NCI-H82 treated with DMSO at 0.1 percent for 48 hours (cell line): Measurements from ENCODE around the gene PPP2R3A.
A peak's percentile ranks its signal among the peaks of the same experiment; 100 is the strongest.

ENCODE experiments used
- DNase-seq: peaks from one replicate; lab custom pipeline; 2025; ENCODE audit not compliant: unreplicated experiment; lab: John Stamatoyannopoulos, UW

PPP2R3A gene

DNA sequence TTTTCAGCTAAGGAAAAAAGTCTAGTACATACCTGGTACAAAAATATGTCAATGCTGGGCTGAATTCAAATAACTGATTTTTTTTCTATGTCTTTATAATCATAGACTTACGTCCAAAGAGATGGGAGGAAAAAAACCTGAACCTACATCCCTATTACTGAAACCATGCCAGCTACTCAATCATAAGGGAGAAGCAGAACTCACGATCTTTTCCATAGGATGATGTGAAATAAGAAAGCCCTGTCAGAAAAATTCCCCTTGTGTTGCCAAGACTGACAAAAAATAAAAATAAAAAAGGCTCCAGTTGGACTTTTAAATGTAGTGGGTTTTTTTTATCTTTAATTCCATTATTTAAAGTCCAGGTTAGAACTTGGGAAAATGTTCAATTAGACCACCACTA lies 227.3 kb downstream of the PPP2R3A start:
- no peak for DNase-seq

DNA sequence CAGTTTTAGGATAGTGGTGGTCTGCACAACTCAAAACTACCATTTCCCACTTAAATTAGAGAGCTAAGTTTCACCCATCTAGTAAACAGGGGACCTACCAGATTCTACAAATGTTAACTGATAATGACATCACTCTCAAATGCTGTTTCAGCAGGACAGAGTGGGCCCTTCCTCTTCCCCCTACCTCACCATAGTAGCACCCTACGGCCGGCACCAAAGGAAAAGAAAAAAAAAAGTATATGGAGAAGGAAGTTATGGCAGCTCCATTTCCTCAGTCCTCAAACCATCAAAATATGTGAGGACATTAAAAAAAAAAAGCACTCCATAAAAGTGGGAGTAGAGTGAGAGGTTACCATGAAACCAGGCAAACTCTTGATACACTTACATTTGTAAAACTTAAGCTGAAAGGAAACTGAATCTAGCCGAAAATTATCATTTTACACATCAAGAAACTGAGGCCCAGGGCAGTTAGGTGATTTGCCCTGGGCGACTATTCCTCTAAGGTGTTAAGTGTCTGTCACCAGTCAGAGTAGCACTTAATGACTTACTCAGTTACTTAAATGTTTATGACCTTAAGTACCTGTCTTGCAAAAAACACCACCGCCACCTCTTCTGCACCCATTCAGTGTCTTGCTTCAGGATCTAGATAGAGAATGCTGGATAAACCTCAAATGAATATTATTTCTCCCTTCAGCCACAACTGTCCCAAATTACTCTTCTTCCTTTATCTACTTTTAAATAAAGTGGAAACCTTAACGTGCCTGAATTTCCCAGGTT lies 227.9 kb downstream of the PPP2R3A start:
- no peak for DNase-seq

DNA sequence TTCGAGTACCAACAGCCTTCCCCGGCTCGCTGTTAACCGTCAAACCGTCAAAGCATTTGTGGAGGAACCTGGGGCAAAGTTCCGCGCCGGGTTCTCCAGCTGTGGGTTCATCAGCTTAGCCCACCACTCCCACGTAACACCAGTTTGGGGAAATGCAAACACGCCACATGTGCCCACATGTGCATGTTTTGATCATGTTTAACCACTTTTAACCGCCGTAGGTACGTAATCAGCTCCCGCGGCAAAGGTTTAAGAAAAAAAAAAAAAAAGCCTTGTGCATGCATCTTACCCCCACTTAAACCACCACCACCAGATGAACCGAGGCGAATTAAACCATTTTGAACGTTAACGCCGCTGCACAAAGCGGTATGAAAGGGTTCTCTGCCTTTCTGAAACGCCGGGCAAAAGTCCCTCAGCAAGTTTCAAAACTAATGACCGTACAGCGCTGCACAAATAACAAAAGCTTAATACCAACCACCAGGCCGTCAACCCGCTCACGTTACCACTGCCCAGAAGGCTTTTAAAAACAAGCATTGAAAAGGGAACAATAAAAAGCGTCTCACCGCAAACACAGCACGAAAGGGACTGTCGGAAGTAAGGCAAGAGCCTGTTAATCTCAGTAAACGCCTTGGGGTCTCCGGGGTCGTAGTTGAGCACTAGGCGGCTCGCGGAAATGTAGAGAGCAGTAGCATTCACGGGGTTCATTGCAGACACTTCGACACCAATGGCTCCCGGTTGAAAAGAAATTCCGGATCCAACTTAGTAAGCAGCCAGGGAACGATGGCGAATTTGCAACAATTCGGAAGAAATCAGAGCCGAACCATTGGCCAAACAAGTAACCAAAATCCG lies 229.1 kb downstream of the PPP2R3A start:
- DNase-seq, result no peak

DNA sequence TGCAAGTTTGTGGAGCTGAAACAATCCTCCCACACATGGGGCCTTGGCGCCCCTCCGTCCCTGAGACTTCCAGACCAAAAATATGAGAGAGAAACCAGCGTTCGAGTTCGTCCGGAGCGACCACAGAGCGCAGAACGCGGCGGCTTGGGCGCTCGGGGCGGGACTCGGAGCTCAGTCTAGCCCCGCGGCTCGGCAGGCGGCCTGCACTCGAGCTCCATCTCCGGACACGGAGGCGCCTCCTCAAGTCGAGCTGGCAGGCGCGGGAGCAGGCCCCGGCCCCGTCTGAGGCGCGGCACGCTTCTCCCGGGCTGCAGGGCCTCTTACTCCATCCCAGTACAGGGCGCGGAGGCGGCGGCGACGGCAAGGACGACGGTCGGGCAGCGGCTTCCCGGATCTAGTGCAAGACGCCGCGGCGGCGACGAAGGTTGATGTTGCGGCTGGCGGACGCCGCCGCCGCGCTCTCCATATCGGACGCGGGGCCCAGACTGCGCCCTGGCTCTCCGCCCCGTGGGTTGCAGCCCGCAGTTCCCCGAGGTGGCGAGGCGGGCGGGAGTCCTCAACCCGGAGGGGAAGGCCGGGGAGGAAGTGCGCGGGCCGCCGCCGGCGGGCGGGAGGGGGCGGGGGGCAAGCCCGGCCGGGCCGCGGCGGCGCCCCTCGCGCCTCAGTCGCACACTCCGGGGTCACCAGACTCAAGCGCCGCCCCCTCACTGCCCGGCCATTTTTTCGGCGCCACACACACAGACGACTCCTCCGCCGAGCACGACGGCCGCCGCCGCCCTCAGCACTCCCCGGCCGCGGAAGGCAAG lies 229.9 kb downstream of the PPP2R3A start:
- no peak for DNase-seq

DNA sequence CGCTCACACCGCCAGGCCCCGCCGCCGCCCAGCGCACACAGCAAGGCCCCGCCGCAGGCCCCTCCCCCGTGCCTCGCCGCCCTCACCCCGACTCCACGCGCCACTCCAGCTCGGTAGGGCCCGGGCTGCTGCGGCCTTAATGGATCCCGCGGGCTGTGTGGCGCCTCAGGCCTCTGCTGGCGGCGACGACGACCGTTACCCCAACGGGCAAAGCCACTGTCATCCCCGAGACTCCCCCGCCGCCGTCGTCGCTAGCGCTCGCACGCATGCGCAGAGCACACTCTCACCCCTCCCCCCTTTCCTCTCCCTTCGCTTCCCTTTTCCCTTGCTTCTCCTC lies 230.5 kb downstream of the PPP2R3A start, which contains the start of gene MSL2:
Gene MSL2, minus strand, starts transcription at position 272 of the 337 bp plus-strand sequence. CDS start 1,222 bp downstream, outside the sequence.
- no peak for DNase-seq

DNA sequence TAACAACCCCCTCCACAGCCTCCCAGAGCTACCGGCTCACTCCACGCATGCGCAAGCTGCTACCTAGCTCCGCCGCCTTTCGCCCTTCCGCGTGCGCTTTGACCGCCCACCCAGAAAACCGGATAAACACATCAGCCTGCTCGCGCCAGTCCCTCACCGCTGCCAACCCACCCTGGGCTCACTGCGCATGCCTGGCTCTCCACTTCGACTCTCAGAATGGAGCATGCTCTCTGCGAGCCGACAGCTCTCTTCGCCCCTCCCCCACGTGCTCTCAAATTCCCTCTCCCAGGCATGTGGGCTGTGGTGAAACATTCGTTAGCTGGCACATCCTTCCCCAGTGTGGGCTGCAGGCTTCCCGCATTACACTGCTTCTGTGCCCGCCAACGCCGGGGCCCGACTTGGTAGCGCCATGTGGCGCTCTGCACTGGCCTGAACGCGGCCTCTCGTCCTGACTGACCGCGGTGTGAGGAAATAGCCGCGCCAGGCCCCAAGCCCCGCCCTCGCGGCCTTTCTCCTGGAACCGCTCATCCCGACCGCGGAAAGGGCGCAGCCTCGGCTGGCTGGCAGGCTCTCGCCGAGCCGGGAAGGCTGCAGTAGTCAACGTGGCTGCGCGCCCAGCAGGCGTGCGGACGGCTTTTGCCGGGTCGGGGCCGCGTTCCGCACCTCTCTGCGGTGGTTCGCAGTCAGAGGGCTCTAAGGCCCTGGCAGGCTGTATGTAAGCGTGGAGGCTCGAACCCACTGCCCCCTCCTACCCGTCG lies 231.1 kb downstream of the PPP2R3A start:
- DNase-seq, result peak; percentile 99

DNA sequence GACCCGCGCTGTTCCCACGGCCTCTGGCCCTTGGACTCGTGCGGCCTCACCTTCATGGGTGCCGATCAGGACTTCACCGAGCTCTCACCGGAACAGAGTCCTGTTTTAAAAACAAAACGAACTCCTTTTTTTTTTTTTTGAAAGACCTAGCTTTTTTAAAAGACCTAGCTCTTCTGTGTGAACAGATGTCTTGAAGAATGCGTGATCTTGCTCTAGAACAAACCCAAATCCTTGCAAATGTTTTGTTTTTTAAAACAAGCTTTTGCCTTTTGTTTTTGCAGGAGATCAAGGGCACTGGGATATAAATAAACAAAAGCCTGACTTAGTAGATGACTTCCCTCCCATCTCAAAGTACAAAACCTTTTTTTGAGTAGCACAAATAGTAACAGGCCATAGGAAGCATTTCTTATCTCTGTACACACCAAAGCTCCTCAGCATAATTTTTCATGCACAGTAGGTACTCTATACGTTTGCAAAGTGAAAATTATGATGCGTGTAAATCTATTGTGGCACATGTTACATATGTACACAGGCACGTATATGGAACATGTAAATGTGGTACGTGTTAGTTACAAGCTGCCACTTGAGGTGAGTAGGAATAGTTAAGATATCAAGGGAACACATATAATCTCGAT lies 231.7 kb downstream of the PPP2R3A start:
- no peak for DNase-seq
